Activated T-cell treated with anti-CD3 and anti-CD28 coated beads, Interleukin-2, amount 50 U/mL, for 48 hours (primary cell): ENCODE data around the gene CDC20B.
"Not testable (repeated sequence)": the region's sequence is repeated elsewhere in the genome, so short reads cannot be mapped to it uniquely, and the experiment has no call there.

Source experiments
- DNase-seq, 2 experiments: peaks; one replicate each; pipeline ENCODE4 v3.0.0-alpha.2; 2020

CDC20B gene

DNA sequence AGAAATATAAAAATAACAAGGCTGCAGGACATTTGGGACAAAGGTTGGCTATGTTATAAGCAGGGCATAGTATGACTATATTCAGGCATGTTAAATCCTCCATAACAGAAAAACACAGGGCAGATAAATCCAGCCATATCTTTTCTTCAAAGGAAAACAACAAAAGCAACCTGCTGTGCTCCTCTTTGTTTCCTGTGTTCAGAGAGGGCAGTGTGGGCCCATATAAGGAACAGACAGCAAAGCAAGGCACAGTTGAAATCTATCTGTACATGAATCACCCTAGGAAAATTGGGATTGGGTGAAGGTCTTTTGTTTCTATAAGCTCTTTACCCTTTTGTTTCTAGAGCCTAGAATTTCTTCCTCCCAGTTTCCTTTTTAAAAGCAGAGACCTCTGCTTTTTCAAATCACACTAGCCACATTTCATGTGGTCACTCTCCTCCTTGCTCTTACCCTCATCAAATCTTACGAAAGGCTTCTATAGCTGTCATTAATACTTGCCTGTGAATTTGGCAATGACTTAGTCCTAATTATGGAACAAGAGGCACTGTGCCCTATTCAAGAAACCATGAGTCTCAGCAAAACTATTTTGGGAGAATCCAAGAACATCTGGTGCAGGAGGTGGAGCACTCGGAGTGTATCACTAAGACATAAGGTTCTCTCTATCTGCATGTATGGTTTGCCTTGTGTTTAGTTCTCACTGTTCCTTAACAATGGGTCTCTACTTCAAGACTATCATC is 68.8 kb downstream of the CDC20B start:
- DNase-seq, result no peak

DNA sequence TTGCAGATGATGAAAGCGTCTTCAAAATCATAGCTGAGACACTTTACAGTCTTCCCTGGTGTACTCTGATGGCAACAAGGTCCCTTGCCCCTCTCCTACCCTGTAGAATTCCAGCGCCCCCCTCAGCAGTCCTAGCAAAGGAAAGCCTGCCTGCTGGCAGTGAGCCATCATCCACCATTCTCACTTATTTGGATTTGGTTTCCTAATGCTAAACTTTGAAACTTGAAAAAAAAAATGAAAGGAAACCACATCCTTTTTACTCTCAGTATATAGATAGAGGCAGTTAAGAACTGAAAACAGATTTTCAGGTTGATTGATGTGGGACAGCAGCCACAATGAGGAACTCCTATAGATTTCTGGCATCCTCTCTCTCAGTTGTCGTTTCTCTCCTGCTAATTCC is 70.6 kb downstream of the CDC20B start, which contains the start of gene GZMA:
Gene GZMA (plus strand): TSS at position 299 of the 400 bp plus-strand sequence. CDS start 37 bp downstream, at position 336.
- DNase-seq, result peak; percentile 32 to 35

DNA sequence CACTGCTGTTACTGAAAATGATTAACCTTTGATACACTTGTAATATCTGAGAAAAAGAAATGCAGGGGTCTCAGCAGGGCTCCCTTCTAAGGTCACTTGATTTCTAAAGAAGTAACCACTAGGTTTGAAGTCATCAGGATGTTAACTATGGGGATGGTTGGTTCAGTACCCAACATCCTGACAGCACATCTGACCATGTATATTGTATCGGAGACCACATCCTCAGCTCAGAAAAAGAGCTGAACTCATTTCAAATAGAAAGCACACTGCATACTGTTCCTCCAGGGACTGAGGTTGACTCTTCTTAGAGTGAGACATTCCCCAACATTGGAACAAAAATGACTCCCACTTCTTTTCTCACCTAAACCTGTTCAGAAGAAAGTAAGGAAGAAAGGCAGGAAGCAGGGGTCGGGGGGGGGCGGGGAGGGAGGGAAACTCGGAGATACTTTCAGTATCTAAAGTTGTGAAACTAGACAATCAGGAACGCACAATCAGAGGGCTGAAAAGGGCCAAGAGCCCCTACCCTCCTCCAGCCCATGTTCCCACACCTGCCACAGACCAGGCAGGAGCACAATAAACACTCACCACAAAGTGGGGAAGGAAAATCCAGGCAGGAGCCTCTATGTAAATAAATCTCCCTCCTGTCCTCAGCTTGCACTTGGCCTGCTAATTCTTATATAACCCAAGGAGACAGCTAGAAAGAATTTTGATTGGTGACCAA is 71.3 kb downstream of the CDC20B start:
- DNase-seq, result no peak

DNA sequence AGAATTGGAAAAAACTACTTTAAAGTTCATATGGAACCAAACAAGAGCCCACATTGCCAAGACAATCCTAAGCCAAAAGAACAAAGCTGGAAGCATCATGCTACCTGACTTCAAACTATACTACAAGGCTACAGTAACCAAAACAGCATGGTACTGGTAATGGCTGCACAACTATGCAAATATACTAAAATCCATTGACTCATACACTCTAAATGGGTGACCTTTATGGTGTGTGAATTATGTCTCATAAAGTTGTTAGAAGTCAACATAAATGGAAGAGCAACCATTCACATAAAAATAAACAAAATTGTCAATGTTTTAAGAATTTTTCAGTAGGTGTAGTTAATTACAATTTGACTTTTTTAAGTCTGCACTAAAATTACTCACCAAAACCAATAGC is 71.8 kb downstream of the CDC20B start:
- not testable (repeated sequence) for DNase-seq

DNA sequence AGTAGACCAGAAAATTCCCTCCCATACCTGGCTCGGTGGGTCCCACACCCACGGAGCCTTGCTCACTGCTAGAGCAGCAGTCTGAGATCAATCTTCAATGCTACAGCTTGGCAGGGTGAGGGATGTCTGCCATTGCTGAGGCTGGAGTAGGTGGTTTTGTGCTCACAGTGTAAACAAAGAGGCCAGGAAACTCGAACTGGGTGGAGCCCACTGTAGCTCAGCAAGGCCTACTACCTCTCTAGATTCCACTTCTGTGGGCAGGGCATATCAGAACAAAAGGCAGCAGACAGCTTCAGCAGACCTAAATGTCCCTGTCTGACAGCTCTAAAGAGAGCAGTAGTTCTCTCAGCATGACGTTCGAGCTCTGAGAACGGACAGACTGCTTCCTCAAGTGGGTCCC is 76.1 kb downstream of the CDC20B start:
- DNase-seq, result no peak

DNA sequence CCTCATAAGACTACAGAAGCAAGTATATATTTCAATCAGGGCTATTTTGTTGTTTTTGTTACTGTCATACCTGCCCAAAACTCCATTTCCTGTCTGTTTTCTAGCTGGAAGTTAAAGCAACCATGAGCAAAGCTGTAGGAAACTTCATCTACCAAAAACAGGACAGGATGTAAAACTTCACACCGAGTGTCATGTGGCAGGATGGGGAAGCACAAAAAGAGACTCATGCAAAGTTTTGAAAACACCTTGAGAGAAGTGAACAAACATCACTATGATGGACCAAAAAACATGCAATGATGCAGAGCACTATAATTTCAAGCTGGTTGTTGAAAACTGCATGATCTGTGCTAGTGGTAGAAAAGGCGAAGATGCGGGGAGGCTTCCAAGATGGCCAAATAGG is 76.8 kb downstream of the CDC20B start:
- no peak for DNase-seq

DNA sequence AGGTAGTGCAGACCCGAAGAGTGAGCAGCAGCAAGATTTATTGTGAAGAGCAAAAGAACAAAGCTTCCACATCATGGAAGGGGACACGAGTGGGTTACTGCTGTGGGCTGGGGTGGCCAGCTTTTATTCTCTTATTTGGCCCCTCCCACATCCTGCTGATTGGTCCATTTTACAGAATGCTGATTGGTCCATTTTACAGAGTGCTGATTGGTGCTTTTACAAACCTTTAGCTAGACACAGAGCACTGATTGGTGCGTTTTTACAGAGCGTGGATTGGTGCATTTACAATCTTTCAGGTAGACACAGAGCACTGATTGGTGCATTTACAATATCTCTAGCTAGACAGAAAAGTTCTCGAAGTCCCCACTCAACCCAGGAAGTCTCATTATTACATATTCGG is 82.0 kb downstream of the CDC20B start:
- DNase-seq, result not testable (repeated sequence)

DNA sequence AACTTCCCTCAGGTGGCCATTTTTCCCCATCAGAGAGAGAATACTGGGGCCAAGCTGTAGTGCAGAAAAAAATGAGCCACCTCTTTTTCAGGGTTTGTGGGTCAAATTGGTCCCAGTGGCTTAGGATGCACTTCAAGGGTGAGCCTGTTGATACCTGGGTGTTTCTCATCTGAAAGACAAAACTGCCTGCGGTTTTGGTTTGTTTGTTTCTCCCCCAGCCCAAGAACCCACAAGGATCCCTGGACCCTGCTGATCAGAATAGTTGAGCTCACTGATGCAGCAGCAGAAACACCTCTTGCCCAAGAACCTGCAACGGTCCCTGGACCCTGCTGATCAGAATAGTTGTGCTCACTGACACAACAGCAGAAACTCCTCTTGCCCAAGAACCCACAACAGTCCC is 83.7 kb downstream of the CDC20B start:
- DNase-seq, result not testable (repeated sequence)

DNA sequence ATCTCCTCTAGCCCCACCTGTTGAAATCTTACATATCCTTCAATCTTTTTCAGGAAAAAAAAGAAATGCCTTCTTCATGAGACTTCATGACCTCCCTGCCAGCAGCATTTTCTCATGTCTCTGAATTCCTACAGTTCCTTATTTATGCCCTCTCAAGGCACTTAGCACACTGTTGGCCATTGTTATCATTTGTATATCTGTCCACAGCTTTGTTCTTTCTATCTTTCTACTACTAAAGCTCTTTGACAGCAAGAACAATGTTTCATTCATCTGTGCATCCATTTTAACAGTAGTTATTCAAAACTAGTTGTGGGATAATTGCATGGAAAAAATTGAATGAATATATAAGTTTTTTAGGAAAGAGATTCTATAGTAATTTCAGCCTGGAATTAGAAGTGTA is 91.4 kb downstream of the CDC20B start:
- DNase-seq, result no peak

DNA sequence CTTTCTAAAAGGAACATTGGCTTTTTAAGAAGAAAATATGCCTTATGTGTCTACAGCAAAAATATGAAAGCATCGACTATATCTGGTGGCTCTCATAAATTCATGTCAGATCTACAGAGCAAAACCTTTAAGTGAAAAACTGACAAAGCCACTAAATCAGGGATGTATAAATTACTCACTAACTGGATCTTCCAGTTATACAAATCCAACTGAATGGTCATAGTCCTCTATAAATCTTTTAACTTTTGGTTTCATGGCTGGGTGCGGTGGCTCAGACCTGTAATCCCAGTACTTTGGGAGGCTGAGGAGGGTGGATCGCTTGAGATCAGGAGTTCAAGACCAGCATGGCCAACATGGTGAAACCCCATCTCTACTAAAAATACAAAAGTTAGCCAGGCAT is 99.8 kb downstream of the CDC20B start:
- DNase-seq, result no peak

DNA sequence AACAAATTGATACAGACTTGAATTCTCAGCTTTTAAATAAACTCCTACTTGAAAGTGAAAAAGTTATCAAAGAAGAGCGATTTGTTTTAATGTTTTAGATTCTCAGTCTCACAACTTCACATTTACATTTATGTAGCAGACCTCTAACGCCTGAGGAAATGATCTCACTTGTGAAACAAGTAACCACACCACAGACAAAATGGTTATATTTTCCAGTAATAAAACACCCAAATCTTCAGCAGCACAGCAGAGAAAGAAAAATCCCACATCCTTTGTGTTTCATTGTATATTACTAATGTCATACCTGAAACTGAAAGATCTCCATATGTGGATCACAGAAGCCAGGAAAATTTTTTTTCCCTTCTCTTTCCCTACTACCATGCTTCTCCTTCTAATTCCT is 100.3 kb downstream of the CDC20B start:
- no peak for DNase-seq

DNA sequence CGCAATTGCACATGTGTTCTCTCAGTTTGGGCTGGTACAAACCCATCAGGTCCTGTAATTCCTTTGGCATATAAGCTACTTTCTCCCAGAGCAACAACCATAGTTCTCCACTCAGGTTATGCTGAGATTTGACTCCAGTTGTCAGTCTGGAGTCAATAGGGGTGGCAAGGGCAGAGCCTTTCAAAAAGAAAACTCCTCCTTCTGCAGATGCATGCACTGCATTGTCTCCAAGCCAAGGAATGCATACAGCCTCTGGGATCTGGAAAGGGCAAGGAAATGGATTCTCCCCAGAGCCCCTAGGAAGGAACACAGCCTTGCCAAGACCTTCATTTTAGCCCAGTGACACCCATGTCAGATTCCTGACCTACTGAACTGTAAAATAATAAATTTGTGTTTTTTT is 101.6 kb downstream of the CDC20B start:
- no peak for DNase-seq

DNA sequence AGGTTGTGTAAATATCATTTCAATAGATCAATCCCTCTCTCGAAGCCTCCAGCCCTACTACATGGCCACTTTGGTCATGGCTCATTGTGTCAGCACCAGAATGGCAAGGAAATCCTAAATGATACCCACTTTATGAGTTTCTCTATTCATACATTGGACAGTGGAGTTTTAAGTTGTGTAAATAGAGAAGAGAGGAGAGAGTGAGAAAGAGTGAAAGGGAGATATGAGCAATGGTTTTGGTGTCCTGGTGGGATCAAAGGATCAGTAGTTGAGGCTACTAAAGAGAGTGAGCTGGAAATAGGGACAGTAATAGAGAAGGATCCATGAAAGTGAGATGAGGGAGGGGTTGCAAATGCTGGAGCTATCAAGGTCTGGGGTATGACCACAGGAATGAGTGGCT is 102.0 kb downstream of the CDC20B start:
- no peak for DNase-seq

DNA sequence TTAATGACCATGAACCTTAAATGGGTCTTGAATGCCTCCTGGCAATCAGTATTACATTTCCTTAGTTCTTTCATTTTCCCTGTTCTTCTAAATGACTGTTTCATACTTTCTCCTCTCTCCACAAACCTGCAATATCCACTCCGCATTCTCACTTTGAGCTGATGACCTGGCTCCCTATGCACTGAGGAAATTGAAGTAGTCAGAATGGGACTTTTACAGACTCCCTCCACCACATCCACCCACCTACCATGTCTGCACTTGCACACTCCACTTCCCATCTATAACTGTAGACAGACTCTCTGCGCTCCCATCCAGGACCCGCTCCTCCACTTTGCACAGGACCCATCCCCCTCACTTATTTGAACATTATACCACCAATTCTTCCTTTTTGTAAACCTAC is 106.7 kb downstream of the CDC20B start:
- no peak for DNase-seq

DNA sequence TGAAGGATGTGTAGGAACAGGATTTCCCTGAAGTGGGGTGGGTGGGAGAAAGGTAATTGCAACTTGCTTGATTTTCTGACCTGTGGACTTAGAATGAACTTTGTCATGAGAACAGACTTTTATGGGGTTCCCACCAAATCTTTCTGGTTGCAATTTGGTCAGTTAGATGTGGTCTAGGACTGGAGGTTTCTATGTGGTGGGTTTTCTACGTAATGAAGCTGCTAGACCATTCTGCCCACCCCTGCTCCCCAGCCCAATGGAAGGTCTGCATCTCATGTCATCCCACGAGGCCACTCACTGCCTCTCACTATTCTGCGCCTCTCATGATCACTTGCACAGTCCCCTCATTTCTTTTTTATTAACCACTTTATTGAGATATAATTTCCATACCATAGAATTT is 108.5 kb downstream of the CDC20B start:
- no peak for DNase-seq

DNA sequence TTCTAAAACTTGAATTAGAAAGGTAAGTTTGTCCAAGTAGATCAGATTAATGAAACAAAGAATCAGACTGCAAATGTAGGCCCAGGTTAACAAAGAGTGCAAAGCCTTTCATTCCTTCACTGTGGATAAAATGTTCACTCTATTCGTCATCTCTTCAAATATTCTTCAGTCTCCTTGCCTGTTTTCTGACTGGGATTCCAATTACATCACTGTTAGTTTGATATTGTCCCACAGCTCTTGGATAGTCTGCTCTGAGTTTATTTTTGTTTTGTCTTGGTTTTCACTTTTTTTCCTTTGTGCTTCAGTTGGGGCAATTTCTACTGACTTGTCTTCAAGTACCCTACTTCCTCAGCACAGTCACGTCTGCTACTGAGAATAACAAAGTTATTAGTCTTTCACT is 109.1 kb downstream of the CDC20B start:
- DNase-seq, result no peak

DNA sequence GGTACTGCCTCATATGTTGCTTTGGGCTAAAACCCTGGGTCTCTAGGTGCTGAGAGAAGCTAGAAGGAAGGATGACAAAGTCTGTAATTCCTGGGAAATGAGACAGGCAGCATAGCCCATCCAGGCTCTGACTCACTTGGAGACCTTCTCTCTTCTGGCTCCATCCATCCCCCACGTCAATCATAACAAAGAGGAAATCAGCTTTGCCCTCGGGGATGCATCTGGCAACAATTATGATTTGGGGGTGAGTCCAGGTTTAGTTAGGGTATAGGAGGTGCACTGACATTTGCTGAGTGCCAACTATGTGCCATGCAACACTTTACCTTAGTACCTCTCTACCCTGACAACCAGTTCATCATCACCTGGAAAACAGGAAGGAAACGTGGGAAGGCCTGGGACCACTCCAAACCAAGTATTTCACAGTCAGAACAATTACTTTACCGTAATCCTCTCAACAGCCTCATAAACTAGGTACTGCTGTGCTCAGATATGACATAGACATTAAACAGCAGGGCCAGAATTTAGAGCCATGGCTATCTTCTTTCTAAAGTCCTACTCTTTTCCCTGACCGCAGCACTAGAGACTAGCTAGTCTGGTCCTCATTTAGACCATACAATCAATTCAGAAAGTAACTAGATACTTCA is 109.6 kb downstream of the CDC20B start:
- DNase-seq, result no peak
